Testis (tissue), 3 donors: Measurements from ENCODE around the gene EIPR1. TPM values are rescaled to one million over a fixed set of nuclear protein-coding genes. Genes with fewer than 3 reads are reported as not detected.

Experiments used
- DNase-seq: peaks from one replicate; pipeline ENCODE4 v3.0.0-alpha.2; 2019
- H3K27ac ChIP-seq, 2 donors: fragments of 200-600 bp; sonication (generic); one replicate each; pipeline ENCODE4 v1.5.1; 2019
- H3K27me3 ChIP-seq: fragments of 200-600 bp; sonication (generic); one replicate; pipeline ENCODE4 v1.5.1; 2019
- H3K36me3 ChIP-seq: fragments of 200-600 bp; sonication (generic); one replicate; pipeline ENCODE4 v1.5.1; 2017; ENCODE audit warnings: low read depth; ENCODE audit errors: missing control alignments
- H3K4me1 ChIP-seq: fragments of 200-600 bp; sonication (generic); one replicate; pipeline ENCODE4 v1.5.1; 2019
- H3K4me3 ChIP-seq, 2 donors: fragments of 200-600 bp; sonication (generic); one replicate each; pipeline ENCODE4 v1.5.1; 2017 to 2019
- H3K9me3 ChIP-seq: fragments of 200-600 bp; sonication (generic); one replicate; pipeline ENCODE4 v1.5.1; 2017
- CTCF ChIP-seq, 3 experiments: fragments of 450-650 bp in 2 of 3; fragments of 200-600 bp in 1 of 3; sonication (generic) in 1 of 3; IDR thresholded peaks; one replicate each; pipeline ENCODE4 v1.5.1; 2016 to 2019; ENCODE audit warnings: antibody characterized with exemption in 3 of 3, mild to moderate bottlenecking in 2 of 3, moderate library complexity in 1 of 3
- POLR2A ChIP-seq: fragments of 450-650 bp; IDR thresholded peaks from one replicate; pipeline ENCODE4 v1.6.1; 2017; ENCODE audit warnings: antibody characterized with exemption, mild to moderate bottlenecking, moderate library complexity
- WGBS, 2 donors: methylation state at CpG; one replicate each; pipeline ENCODE4 v1.1.5; 2018; 5-methylcytosine and 5-hydroxymethylcytosine counted together
- intact Hi-C: fragments of 100-400 bp; cut with DNase I; formaldehyde crosslinking; loops from one replicate; pipeline ENCODE4 v1.15.1; 2023; ENCODE audit warnings: low total_unique reads
- polyA plus RNA-seq: library from polyadenylated mRNA; stranded (reverse); fragments of 350-450 nt; fragmentation: Illumina TruSeq; extraction: RNeasy Lipid Tissue Mini Kit (QIAGEN cat#74804); gene quantifications from one replicate; pipeline ENCODE4 v1.2.3, GENCODE V29; 2014; ENCODE audit warnings: low read depth, low replicate concordance; ENCODE audit not compliant: insufficient read depth
- total RNA-seq, 2 donors: library from RNA; depleted of rRNA; stranded (reverse); fragments of >200 nt; gene quantifications; one replicate each; pipeline ENCODE4 v1.2.3, GENCODE V29; 2016

EIPR1 gene
- total and polyA plus RNA-seq, 3 donors from 2014 or later, result 31.5 to 40.2 (median 32.1) TPM

GRCh38 chr2:3321825-3322224 is 55.8 kb downstream of the EIPR1 start:
- Histone ChIP-seq H3K9me3 (no peaks in the 10 kb centered on the region), H3K4me3 (no peak overlapping the region), H3K36me3 (no peaks in the 10 kb centered on the region), H3K27ac (no peak overlapping the region), H3K27me3 (no peaks in the 10 kb centered on the region), H3K4me1 (no peaks in the 10 kb centered on the region)
- intact Hi-C loops, result no loop called here
- DNase-seq, result no peak
- TF ChIP-seq POLR2A (no peak), CTCF (IDR thresholded peaks at IDR 0.05) (no peak)
- 93 to 96% methylated on average over 17 of the region's 17 CpGs for WGBS, 2 donors

- 83% methylated on average over 15 to 16 of the region's 16 CpGs for WGBS, 2 donors
- intact Hi-C loops, result no loop called here
- H3K4me1 ChIP-seq, result no peaks in the 10 kb centered on the region
- H3K9me3 ChIP-seq, result no peaks in the 10 kb centered on the region
- H3K27ac ChIP-seq, result no peak overlapping the region
- TF ChIP-seq CTCF (IDR thresholded peaks at IDR 0.05) (no peak), POLR2A (no peak)
- no peak overlapping the region for H3K4me3 ChIP-seq
- DNase-seq, result no peak
- H3K36me3 ChIP-seq, result no peaks in the 10 kb centered on the region
- no peaks in the 10 kb centered on the region for H3K27me3 ChIP-seq
Observed at GRCh38 chr2:3320910-3321605, 56.6 kb downstream of the EIPR1 start.

- Histone ChIP-seq H3K27ac (no peak overlapping the region), H3K9me3 (no peaks in the 10 kb centered on the region)
Observed at GRCh38 chr2:3319745-3320566, 57.7 kb downstream of the EIPR1 start.

GRCh38 chr2:3319134-3319533 is 58.5 kb downstream of the EIPR1 start:
- DNase-seq, result no peak
- H3K36me3 ChIP-seq, result no peaks in the 10 kb centered on the region
- WGBS, 2 donors, result 95 to 97% methylated on average over 13 of the region's 13 CpGs

More at GRCh38 chr2:3319745-3320566, 57.7 kb downstream of the EIPR1 start:
- DNase-seq, result no peak
- intact Hi-C loops, result no loop called here
- Histone ChIP-seq H3K4me1 (no peaks in the 10 kb centered on the region), H3K27me3 (no peaks in the 10 kb centered on the region), H3K4me3 (no peak overlapping the region), H3K36me3 (no peaks in the 10 kb centered on the region)
- 95% methylated on average over 19 to 26 of the region's 26 CpGs for WGBS, 2 donors
- TF ChIP-seq CTCF (IDR thresholded peaks at IDR 0.05) (no peak), POLR2A (no peak)

More at GRCh38 chr2:3319134-3319533, 58.5 kb downstream of the EIPR1 start:
- intact Hi-C loops, result no loop called here
- H3K4me3 ChIP-seq, result no peak overlapping the region
- no peaks in the 10 kb centered on the region for H3K9me3 ChIP-seq
- no peak overlapping the region for H3K27ac ChIP-seq
- no peak for TF ChIP-seq POLR2A
- TF ChIP-seq CTCF (IDR thresholded peaks at IDR 0.05), result no peak
- no peaks in the 10 kb centered on the region for H3K4me1 ChIP-seq
- H3K27me3 ChIP-seq, result no peaks in the 10 kb centered on the region
